NCI-H2081 (cell line): ENCODE results near the gene ATOSB.

Source experiments
- DNase-seq, 2 experiments: peaks; one replicate each; lab custom pipeline; 2025; lab: John Stamatoyannopoulos, UW

Gene ATOSB

GRCh38 chr9:35089434-35089833, 26.2 kb downstream of the ATOSB start:
- DNase-seq, result no peak

GRCh38 chr9:35085078-35085477, 30.6 kb downstream of the ATOSB start:
- no peak for DNase-seq

GRCh38 chr9:35079426-35080341, 36.0 kb downstream of the ATOSB start, which contains the start of gene FANCG:
Gene FANCG, minus strand, starts transcription at chr9:35079942. Its CDS starts 418 bp downstream, at chr9:35079524.
- peak; percentile 94 to 97 for DNase-seq

- DNase-seq, result peak in 1 of 2 experiments; percentile 39
Measured at GRCh38 chr9:35079041-35079425, 36.6 kb downstream of the ATOSB start.

GRCh38 chr9:35078066-35078465, 37.6 kb downstream of the ATOSB start:
- no peak for DNase-seq

- DNase-seq, result no peak
Measured at GRCh38 chr9:35076848-35077247, 38.8 kb downstream of the ATOSB start.

GRCh38 chr9:35075358-35075757, 40.3 kb downstream of the ATOSB start:
- no peak for DNase-seq

GRCh38 chr9:35074791-35075190, 40.9 kb downstream of the ATOSB start:
- DNase-seq, result no peak

- no peak for DNase-seq
Measured at GRCh38 chr9:35074141-35074540, 41.5 kb downstream of the ATOSB start.

- no peak for DNase-seq
Measured at GRCh38 chr9:35073279-35073612, 42.4 kb downstream of the ATOSB start.

GRCh38 chr9:35072461-35073278, 43.0 kb downstream of the ATOSB start, which contains the start of gene VCP:
Gene VCP, minus strand, starts transcription at chr9:35072625. Its CDS starts 272 bp downstream, at chr9:35072353.
- peak; percentile 99 to 100 for DNase-seq

- peak; percentile 72 to 85 for DNase-seq
Measured at GRCh38 chr9:35071814-35072460, 43.7 kb downstream of the ATOSB start.

GRCh38 chr9:35070823-35071813, 44.5 kb downstream of the ATOSB start:
- DNase-seq, result peak; percentile 3 to 11

- no peak for DNase-seq
Measured at GRCh38 chr9:35069020-35069419, 46.6 kb downstream of the ATOSB start.

- DNase-seq, result no peak
Measured at GRCh38 chr9:35067056-35067455, 48.6 kb downstream of the ATOSB start.

- DNase-seq, result no peak
Measured at GRCh38 chr9:35060548-35061207, 55.0 kb downstream of the ATOSB start.

- no peak for DNase-seq
Measured at GRCh38 chr9:35059438-35059837, 56.2 kb downstream of the ATOSB start.

GRCh38 chr9:35057271-35057620, 58.4 kb downstream of the ATOSB start:
- DNase-seq, result no peak

GRCh38 chr9:35056571-35057270, 58.9 kb downstream of the ATOSB start:
- no peak for DNase-seq
